ENCODE results near the gene POMT2. TPM values are rescaled to one million over a fixed set of nuclear protein-coding genes. Genes with fewer than 3 reads are reported as not detected.

The POMT2 gene, protein sequence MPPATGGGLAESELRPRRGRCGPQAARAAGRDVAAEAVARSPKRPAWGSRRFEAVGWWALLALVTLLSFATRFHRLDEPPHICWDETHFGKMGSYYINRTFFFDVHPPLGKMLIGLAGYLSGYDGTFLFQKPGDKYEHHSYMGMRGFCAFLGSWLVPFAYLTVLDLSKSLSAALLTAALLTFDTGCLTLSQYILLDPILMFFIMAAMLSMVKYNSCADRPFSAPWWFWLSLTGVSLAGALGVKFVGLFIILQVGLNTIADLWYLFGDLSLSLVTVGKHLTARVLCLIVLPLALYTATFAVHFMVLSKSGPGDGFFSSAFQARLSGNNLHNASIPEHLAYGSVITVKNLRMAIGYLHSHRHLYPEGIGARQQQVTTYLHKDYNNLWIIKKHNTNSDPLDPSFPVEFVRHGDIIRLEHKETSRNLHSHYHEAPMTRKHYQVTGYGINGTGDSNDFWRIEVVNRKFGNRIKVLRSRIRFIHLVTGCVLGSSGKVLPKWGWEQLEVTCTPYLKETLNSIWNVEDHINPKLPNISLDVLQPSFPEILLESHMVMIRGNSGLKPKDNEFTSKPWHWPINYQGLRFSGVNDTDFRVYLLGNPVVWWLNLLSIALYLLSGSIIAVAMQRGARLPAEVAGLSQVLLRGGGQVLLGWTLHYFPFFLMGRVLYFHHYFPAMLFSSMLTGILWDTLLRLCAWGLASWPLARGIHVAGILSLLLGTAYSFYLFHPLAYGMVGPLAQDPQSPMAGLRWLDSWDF
- total RNA-seq, result 10 to 100 TPM; 12.0 to 77.4 (median 24.9) TPM

DNA sequence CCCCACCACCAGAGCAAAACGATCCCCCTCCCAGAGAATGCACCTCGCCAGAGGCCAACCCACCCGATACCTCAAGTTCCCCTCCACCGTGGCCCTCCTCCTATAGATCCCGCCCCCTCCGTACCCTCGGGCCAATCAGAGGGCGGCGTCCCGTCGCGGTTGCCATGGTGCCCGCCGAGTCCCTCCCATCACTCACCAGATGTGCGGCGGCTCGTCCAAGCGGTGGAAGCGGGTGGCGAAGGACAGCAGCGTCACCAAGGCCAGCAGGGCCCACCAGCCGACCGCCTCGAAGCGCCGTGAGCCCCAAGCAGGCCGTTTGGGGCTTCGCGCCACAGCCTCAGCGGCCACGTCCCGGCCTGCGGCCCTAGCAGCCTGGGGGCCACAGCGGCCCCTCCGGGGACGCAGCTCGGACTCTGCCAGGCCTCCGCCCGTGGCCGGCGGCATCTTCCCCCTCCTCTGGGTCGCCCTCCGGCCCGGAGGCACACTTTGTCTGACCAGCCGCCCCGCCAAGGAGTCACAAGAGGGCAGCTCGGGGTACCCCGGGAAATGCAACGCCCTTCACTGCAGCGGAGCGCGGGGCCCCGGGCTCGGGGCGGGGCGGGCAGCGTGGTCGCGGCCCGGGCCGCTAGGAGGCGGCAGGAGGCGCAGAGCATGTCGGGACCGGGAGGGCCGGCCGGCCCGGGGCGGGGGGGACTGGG is at the start of gene POMT2:
Gene POMT2, minus strand, starts transcription at position 646 of the 698 bp plus-strand sequence. Its CDS starts 202 bp downstream, at position 444.
- 0% methylated on average over 46 of the region's 69 CpGs; no CpG with 5 or more reads in 1 of the 2 donors for whole genome bisulfite sequencing, 2 donors (ENCODE audit: low coverage in 1 of 2)
- in situ Hi-C loops (cut with MboI; ENCODE audit: low pct_ligation_motif_present in 1 of 4, low pct_unique_long_range_greater_than_20kb in 1 of 4, low sequenced_read_pairs in 3 of 4) (loop anchor here in 2 of 4 donors (10.0 to 25.0 kb wide), 4 partner anchors 134 to 433 kb away; partner anchors contain the start of genes AHSA1 (in 1 of the 2), VIPAS39 (in 1 of the 2) and ZDHHC22 (in 1 of the 2)), intact Hi-C loops (cut with DNase I; ENCODE audit: low total_unique reads) (no loop called here)
- peak within 1 kb of the TSS; percentile 83 to 90 (median 88) for H3K4me3 ChIP-seq
- peaks cover 5 to 30% (median 21%) of the 10 kb centered on the region in 4 donors for H3K4me1 ChIP-seq
- no peaks in the 10 kb centered on the region for H3K27me3 ChIP-seq
- peak within 1 kb of the TSS; percentile 92 to 99 (median 98) for H3K27ac ChIP-seq
- no peaks in the 10 kb centered on the region for H3K36me3 ChIP-seq
- TF ChIP-seq POLR2AphosphoS5 (IDR thresholded peaks at IDR 0.05) (peak; percentile 69 to 84 (median 75)), EP300 (IDR thresholded peaks at IDR 0.05; ENCODE audit: low read depth) (no peak), POLR2A (IDR thresholded peaks at IDR 0.05) (peak; percentile 40)
- TF ChIP-seq, protein P1, sequence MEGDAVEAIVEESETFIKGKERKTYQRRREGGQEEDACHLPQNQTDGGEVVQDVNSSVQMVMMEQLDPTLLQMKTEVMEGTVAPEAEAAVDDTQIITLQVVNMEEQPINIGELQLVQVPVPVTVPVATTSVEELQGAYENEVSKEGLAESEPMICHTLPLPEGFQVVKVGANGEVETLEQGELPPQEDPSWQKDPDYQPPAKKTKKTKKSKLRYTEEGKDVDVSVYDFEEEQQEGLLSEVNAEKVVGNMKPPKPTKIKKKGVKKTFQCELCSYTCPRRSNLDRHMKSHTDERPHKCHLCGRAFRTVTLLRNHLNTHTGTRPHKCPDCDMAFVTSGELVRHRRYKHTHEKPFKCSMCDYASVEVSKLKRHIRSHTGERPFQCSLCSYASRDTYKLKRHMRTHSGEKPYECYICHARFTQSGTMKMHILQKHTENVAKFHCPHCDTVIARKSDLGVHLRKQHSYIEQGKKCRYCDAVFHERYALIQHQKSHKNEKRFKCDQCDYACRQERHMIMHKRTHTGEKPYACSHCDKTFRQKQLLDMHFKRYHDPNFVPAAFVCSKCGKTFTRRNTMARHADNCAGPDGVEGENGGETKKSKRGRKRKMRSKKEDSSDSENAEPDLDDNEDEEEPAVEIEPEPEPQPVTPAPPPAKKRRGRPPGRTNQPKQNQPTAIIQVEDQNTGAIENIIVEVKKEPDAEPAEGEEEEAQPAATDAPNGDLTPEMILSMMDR (IDR thresholded peaks at IDR 0.05), result peak; percentile 47 to 76 (median 50)
- peak; percentile 95 for DNase-seq
- no peaks in the 10 kb centered on the region for H3K9me3 ChIP-seq

DNA sequence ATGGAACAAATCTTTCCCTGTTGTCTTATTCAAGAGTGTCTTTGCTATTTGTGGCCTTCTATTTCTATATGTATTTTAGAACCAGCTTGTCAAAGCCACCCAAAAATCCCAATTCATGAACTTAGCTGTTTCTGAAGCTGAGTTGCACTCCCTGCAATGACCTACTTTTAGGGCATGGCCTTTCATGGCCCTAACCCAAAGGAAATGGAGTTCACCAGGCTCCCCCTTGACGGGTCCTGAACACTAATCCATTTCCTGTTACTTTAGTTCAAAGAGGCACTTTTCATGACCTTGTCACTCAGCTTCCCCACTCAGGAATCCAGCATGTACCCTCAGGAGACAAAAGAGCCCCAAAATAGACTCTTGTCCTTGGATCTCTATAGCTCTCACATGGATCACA is 48.6 kb upstream of the POMT2 start:
- TF ChIP-seq EP300 (IDR thresholded peaks at IDR 0.05; ENCODE audit: low read depth), result no peak
- TF ChIP-seq POLR2AphosphoS5 (IDR thresholded peaks at IDR 0.05), result no peak
- TF ChIP-seq, protein P1 (IDR thresholded peaks at IDR 0.05), result no peak
- no peak for TF ChIP-seq POLR2A (IDR thresholded peaks at IDR 0.05)
- no peak for DNase-seq
- Histone ChIP-seq H3K9me3 (no peaks in the 10 kb centered on the region), H3K27ac (no peak overlapping the region), H3K27me3 (no peaks in the 10 kb centered on the region), H3K4me1 (no peaks in the 10 kb centered on the region), H3K4me3 (no peak overlapping the region), H3K36me3 (no peaks in the 10 kb centered on the region)
- WGBS, 2 donors (ENCODE audit: low coverage in 1 of 2), result 63% methylated on average over 1 of the region's 1 CpG; no CpG with 5 or more reads in 1 of the 2 donors
- in situ Hi-C loops (cut with MboI; ENCODE audit: low pct_ligation_motif_present in 1 of 4, low pct_unique_long_range_greater_than_20kb in 1 of 4, low sequenced_read_pairs in 3 of 4) (no loop called here), intact Hi-C loops (cut with DNase I; ENCODE audit: low total_unique reads) (no loop called here)

- no peaks in the 10 kb centered on the region for H3K4me1 ChIP-seq
- no peaks in the 10 kb centered on the region for H3K9me3 ChIP-seq
- no peaks in the 10 kb centered on the region for H3K36me3 ChIP-seq
- no peaks in the 10 kb centered on the region for H3K27me3 ChIP-seq
- no peak overlapping the region for H3K4me3 ChIP-seq
- in situ Hi-C loops (cut with MboI; ENCODE audit: low pct_ligation_motif_present in 1 of 4, low pct_unique_long_range_greater_than_20kb in 1 of 4, low sequenced_read_pairs in 3 of 4), result no loop called here
- 71 to 92% methylated on average over 1 to 3 of the region's 3 CpGs for WGBS, 2 donors (ENCODE audit: low coverage in 1 of 2)
- TF ChIP-seq, protein P1 (IDR thresholded peaks at IDR 0.05), result no peak
- no peak for DNase-seq
- no peak overlapping the region for H3K27ac ChIP-seq
- intact Hi-C loops (cut with DNase I; ENCODE audit: low total_unique reads), result no loop called here
Observed at GRCh38 chr14:77364146-77364545, 43.5 kb upstream of the POMT2 start.

GRCh38 chr14:77359626-77360025 is 38.9 kb upstream of the POMT2 start:
- Histone ChIP-seq H3K9me3 (no peaks in the 10 kb centered on the region), H3K4me3 (no peak overlapping the region), H3K4me1 (no peaks in the 10 kb centered on the region), H3K27me3 (no peaks in the 10 kb centered on the region), H3K27ac (no peak overlapping the region), H3K36me3 (no peaks in the 10 kb centered on the region)
- TF ChIP-seq EP300 (IDR thresholded peaks at IDR 0.05; ENCODE audit: low read depth), result no peak
- no peak for TF ChIP-seq POLR2A (IDR thresholded peaks at IDR 0.05)
- intact Hi-C loops (cut with DNase I; ENCODE audit: low total_unique reads), result no loop called here
- in situ Hi-C loops (cut with MboI; ENCODE audit: low pct_ligation_motif_present in 1 of 4, low pct_unique_long_range_greater_than_20kb in 1 of 4, low sequenced_read_pairs in 3 of 4), result no loop called here
- no peak for DNase-seq
- 80 to 93% methylated on average over 1 of the region's 1 CpG for WGBS, 2 donors (ENCODE audit: low coverage in 1 of 2)
